Neural progenitor cell (in vitro differentiated cells): Measurements from ENCODE around the gene MFRP.

Experiments
- EZH2 ChIP-seq: fragments of 200-600 bp; sonication (generic); IDR thresholded peaks from 2 replicates; pipeline ENCODE4 v1.6.1; 2017; ENCODE audit warnings: antibody characterized with exemption, mild to moderate bottlenecking, moderate library complexity
- TF ChIP-seq, protein P1 (sequence below): fragments of 200-600 bp; sonication (generic); IDR thresholded peaks from 2 replicates; pipeline ENCODE4 v1.5.1; 2017; ENCODE audit warnings: antibody characterized with exemption, mild to moderate bottlenecking

DNA sequence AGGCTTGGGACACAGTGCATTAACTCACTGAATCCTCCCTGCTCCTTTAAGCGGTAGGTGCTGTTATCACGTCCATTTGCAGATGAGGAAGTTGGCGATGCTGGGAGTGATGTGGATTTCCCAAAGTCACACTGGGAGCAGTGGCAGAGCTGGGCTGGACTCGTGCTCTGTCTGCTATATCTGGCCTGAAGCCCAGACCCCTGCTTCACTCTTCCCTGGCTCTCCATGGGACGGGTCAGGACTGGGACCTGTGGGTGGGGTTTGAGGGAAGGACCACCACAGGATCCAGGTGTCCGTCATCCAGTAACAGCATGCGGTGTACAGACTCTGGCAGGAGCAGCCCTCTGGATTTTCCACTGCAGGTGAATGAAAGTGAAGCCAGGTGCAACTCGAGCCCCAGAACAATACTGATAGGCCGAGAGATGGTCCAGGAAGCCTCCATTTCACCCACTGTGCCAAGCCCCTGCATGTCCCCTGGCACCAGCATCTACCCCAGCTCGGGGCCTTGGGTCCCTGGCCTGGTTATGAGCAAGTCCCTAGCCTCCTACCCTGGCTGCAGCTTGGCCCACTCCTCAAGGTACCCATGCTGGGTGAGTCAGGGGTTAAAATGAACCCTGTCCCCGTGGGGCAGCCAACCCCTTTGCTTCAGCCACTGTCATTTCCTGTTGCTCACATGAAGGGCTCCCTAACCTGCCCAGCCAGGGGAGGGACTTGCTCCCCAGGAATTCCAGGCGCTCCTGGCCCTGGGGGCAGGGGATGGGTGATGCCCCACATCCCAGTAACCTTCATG lies 30.8 kb upstream of the MFRP start:
- TF ChIP-seq, protein P1, sequence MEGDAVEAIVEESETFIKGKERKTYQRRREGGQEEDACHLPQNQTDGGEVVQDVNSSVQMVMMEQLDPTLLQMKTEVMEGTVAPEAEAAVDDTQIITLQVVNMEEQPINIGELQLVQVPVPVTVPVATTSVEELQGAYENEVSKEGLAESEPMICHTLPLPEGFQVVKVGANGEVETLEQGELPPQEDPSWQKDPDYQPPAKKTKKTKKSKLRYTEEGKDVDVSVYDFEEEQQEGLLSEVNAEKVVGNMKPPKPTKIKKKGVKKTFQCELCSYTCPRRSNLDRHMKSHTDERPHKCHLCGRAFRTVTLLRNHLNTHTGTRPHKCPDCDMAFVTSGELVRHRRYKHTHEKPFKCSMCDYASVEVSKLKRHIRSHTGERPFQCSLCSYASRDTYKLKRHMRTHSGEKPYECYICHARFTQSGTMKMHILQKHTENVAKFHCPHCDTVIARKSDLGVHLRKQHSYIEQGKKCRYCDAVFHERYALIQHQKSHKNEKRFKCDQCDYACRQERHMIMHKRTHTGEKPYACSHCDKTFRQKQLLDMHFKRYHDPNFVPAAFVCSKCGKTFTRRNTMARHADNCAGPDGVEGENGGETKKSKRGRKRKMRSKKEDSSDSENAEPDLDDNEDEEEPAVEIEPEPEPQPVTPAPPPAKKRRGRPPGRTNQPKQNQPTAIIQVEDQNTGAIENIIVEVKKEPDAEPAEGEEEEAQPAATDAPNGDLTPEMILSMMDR: no peak
- no peak for TF ChIP-seq EZH2
